Stimulated activated CD4-positive, alpha-beta T cell treated with anti-CD3 and anti-CD28 coated beads, Interleukin-2, amount 100 ng/mL, for 24 hours (primary cell): Measurements from ENCODE around the gene TLCD2.
A peak's percentile ranks its signal among the peaks of the same experiment; 100 is the strongest.
"Not testable (repeated sequence)": the region's sequence is repeated elsewhere in the genome, so short reads cannot be mapped to it uniquely, and the experiment has no call there.

ENCODE experiments used
- DNase-seq, 2 donors: peaks; one replicate each; pipeline ENCODE4 v3.0.0-alpha.2; 2020

TLCD2 gene

DNA sequence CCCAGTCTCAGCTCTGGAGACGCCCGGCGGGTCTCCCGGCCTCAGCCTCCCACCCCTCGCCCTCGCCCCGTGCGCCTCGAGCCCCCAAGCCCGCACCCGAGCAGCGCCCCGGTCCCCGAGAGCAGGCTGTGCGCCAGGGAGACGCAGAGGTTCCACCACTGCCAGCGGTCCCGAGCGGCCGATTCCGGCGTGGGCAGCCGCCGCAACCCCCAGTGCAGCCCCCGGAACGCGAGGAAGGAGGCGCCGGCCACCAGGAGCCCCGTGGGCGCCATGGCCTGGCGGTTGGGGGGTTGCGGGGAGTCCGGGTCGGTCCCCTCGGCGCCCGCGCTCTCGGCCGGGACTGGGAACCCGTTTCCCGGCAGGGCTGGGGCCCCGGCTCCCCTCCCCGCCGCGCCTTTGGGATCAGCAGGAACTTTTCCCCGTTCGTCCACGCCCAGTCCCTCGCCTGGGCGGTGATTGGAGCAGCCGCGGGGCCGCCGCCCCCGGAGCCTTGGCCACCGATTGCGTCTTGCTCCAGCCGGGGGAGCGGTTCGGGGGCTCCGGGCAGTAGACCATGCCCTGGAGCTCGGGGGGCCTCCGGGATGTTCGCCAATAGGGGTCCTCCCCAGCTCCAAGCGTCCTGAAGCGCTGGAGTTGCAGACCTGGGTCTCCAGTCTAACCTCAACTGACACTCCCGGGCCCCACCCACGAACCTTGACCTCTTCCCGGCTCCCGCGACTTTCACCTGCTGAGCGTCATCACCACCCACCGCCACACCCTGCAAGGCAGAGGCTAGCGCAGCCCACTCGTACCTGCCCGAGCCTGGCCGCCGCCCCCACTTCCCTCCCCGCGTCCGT is at the start of gene TLCD2:
TLCD2 (minus strand) TSS at position 407 of the 836 bp plus-strand sequence; CDS start at position 272, 135 bp downstream.
- peak in 1 of 2 donors; percentile 27 for DNase-seq

DNA sequence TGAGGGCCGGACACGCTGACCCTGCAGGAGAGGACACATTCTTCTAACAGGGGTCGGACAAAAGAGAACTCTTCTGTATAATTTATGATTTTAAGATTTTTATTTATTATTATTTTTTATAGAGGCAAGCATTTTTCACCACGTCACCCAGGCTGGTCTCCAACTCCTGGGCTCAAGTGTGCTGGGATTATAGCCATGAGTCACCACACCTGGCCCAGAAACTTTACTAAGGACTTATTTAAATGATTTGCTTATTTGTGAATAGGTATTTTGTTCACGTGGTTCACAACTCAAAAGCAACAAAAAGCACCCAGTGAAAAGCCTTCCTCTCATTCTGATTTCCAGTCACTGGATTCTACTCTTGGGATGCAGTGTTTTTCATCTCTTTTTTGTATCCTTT is 49.4 kb upstream of the TLCD2 start:
- DNase-seq = no peak

- DNase-seq = no peak
Measured at GRCh38 chr17:1758807-1759206, 48.6 kb upstream of the TLCD2 start.

DNA sequence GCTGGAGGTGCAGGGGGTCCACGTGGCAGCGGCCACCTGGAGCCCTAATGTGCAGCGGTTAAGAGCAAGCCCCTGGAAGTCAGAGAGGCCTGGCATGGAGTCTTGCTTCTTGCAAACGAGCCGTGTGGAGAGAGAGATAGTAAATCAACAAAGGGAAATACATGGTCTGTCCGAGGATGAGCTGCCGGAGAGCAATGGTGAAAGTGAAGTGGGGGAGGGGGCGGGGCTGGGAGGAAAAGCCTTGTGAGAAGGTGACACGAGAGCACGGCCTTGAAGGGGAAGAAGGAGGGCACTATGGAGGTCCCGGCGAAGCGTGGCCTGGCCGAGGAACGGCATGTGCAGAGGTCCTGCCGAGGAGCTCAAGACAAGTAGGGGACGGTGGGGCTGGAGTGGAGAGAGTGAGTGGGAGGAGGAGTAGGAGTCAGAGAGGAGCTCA is 45.7 kb upstream of the TLCD2 start:
- DNase-seq = no peak

GRCh38 chr17:1755252-1755826 is 45.2 kb upstream of the TLCD2 start:
- DNase-seq = no peak

DNA sequence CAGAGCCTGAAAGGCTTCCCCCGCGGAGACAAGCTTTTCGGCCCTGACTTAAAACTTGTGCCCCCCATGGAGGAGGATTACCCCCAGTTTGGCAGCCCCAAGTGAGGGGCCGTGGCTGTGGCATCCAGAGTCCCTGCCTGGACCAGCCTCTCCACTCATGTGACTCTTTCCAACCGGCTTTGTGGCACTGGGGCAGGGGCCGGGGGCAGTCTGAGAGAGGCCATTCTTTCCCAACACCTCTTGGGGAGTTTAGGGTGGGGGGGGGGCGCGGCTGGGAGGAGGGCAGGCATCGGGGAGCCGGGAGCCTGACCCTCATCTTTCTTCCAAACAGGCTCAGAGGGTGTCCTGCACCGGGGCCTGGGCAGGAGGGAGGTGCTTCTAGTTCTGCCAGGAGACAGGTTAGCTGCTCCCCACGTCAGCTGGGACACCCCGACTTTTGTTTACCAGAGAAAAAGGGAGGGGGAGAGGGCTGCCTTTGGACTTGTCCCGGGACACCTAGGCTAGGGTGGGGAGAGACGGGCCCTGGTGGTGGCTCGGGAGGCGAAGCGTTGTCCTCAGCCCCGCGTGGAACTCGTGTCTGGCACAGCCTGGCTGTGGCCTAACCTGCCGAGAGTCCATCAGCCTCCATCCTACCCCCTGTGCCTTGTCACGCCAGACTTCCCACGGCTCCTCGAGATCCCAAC is 44.4 kb upstream of the TLCD2 start:
- no peak for DNase-seq

DNA sequence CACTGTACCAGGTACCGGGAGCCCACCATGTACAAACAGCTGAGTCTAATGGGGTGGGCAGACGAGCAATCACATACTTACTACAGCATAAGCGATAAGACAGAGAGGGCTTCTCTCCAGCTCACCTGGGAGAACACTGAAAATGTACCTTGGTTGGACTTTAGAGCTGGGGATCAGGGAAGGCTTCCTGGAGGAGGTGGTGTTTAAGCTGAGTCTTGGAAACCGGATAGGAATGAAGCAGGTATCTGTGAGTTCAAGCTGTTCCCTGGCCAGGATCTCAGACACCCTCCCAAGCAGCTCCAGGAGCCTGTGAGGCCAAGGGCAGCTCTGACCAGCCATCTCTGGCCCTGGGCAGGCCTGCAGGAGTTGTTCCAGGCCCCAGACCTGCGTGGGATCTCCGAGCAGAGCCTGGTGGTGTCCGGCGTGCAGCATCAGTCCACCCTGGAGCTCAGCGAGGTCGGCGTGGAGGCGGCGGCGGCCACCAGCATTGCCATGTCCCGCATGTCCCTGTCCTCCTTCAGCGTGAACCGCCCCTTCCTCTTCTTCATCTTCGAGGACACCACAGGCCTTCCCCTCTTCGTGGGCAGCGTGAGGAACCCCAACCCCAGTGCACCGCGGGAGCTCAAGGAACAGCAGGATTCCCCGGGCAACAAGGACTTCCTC is 43.7 kb upstream of the TLCD2 start:
- no peak for DNase-seq

GRCh38 chr17:1752425-1753262 is 42.5 kb upstream of the TLCD2 start:
- no peak for DNase-seq

DNA sequence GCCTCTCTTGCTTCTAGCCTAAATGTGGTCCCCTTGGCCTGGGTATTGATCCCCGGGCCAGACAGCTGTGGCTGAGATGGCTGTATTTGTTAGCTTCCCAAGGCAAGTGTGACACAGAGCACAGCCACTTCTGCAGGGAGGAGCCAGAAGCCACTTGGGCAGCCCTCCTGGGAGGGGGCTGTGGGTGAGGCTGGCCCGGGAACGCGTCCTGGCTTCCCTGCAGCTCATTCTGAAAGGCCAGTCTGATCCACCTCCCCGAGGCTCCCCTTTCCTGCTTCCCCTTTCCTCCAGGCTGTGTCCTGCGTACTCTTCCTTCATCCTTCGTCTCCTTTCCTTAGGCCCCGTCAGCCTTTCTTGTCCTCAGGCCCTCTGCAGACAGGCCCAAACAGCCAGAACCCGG is 40.5 kb upstream of the TLCD2 start:
- no peak for DNase-seq

DNA sequence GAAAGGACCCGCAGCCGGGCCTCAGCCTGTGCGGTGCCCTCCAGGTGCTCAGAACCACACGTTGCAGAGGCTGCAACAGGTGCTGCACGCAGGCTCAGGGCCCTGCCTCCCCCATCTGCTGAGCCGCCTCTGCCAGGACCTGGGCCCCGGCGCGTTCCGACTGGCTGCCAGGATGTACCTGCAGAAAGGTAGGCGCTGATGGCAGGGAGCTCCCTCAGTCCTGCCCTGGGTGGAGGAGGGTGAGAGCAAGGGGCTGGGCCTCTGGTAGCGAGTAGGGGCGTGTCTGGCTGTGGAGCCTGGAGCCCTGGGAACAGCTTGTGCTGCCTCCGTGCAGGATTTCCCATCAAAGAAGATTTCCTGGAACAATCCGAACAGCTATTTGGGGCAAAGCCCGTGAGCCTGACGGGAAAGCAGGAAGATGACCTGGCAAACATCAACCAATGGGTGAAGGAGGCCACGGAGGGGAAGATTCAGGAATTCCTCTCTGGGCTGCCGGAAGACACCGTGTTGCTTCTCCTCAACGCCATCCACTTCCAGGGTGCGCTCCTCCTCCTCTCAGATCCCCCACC is 36.9 kb upstream of the TLCD2 start:
- DNase-seq = no peak

DNA sequence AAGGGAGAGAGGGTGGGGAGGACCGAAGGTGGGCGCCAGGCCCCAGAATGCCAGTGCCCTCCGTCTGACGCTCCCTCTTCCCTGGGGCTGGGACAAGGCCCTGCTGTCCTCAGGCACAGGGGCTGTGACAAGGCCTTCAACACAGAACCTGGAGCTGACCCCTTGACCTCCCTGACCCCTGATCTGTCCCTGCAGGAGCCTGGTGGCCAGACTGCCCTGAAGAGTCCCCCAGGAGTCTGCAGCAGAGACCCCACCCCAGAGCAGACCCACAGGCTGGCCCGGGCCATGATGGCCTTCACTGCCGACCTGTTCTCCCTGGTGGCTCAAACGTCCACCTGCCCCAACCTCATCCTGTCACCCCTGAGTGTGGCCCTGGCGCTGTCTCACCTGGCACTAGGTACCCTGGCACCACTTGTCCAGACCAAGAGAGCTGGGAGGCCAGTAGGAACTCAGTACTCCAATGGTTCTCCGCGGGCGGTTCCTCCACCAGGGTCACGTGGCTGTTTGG is 35.4 kb upstream of the TLCD2 start:
- DNase-seq = no peak

GRCh38 chr17:1744551-1745512 is 34.7 kb upstream of the TLCD2 start:
- no peak for DNase-seq

- no peak for DNase-seq
Measured at GRCh38 chr17:1743088-1743439, 32.9 kb upstream of the TLCD2 start.

- DNase-seq = no peak
Measured at GRCh38 chr17:1742371-1743087, 32.4 kb upstream of the TLCD2 start, which contains the start of gene SERPINF2. Gene SERPINF2, plus strand, starts transcription at chr17:1742871. Its CDS starts 2,125 bp downstream, at chr17:1744996.

DNA sequence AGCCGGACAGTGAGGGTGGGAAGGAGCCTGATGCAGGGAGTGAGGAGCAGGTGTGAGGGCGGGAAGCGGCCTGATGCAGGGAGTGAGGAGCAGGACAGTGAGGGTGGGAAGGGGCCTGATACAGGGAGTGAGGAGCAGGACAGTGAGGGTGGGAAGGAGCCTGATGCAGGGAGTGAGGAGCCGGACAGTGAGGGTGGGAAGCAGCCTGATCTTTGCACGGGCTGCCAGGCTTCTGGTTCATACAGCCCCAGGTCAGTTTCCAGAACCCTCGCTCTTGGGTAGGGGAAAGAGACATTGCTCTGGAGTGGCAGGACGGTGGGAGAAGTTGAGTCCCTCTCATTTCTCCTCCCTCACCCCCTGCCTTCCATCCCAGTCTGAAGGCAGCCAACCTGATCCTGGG is 31.7 kb upstream of the TLCD2 start:
- DNase-seq = not testable (repeated sequence)

- DNase-seq = no peak
Measured at GRCh38 chr17:1737531-1738291, 27.5 kb upstream of the TLCD2 start.

DNA sequence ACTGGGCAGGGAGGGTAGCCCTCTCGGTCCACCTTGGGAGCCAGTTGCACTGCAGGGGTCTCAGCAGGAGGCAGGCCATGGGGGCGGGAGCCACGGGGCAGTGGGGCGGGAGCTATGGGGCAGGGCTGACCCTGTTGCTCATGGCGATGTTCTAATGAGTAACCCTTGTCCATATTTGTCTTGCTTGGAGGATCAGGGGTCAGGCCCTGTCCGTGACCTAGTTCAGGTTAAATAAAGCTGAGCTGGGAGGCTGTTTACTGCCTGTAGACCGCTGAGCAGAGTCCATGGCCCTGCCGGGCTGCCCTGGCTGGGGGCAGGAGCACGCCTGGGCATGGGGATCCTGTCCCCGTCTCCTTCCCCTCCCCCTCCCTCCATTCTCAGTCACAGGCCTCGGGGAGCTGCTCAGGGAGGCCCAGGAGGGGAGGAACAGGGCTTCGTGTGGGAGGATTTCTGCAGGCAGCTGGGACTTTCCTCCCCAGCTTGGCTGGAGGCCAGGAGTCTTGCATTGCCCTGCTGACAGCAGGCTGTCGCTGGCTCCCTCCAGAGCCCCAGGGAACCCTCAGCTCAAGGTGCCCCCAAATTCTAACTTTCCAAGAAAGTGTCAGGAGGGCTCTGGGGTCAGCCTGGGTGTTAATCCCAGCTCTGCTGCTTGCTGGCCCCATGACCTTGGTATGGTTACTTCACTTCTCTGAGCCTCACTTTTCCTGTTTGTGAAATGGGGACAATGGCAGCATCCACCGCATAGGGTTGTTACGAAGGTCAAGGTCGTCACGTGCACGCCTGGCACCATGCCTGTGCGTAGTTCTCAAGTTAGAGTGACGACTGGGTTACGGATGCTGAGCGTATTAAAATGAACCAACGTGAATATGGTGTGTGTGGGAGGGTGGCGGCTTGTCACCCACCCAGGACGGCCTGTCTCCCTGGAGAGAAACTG is 26.4 kb upstream of the TLCD2 start:
- peak; percentile 68 to 72 for DNase-seq

DNA sequence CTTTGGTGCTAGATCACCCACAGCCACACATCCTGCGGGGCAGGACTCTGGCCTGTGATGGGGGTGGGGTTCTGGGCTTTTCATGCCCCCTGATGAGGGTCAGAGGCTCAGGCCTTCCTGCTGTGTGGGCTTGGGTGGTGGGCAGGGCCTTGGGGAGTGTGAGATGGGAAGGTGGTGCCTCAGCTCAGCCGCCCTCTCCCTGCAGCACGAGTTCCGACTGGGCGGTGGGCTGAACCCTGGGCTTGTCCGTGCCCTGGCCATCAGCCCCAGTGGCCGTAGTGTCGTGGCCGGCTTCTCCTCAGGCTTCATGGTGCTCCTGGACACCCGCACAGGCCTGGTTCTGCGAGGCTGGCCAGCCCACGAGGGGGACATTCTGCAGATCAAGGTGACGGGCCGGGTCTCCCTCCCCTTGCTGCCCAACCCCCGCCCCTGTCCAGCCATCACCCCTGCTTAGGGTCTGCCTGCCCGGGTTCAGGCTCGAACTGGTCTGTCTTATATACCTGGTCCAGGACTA is 25.7 kb upstream of the TLCD2 start:
- DNase-seq = no peak
